C4-2B (cell line): ENCODE measurements around the gene TRIM14.

Experiments used
- ZFX ChIP-seq: fragments of 450-650 bp; IDR thresholded peaks from 2 replicates; pipeline ENCODE4 v1.6.1; 2017
- TF ChIP-seq, protein P1 (sequence below): fragments of 450-650 bp; conservative IDR thresholded peaks from 2 replicates; pipeline ENCODE4 v1.5.1; 2017; ENCODE audit warnings: mild to moderate bottlenecking

- TF ChIP-seq, protein P1, sequence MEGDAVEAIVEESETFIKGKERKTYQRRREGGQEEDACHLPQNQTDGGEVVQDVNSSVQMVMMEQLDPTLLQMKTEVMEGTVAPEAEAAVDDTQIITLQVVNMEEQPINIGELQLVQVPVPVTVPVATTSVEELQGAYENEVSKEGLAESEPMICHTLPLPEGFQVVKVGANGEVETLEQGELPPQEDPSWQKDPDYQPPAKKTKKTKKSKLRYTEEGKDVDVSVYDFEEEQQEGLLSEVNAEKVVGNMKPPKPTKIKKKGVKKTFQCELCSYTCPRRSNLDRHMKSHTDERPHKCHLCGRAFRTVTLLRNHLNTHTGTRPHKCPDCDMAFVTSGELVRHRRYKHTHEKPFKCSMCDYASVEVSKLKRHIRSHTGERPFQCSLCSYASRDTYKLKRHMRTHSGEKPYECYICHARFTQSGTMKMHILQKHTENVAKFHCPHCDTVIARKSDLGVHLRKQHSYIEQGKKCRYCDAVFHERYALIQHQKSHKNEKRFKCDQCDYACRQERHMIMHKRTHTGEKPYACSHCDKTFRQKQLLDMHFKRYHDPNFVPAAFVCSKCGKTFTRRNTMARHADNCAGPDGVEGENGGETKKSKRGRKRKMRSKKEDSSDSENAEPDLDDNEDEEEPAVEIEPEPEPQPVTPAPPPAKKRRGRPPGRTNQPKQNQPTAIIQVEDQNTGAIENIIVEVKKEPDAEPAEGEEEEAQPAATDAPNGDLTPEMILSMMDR, result no peak
- TF ChIP-seq ZFX, result no peak
Measured at GRCh38 chr9:98136489-98136888, 17.5 kb upstream of the TRIM14 start.
